Breast epithelium (tissue), 3 donors: ENCODE data around the gene ASB3.

Source experiments
- CTCF ChIP-seq, 3 donors: fragments of 450-650 bp; IDR thresholded peaks; one replicate each; pipeline ENCODE4 v1.5.1; 2016 to 2017; ENCODE audit warnings: antibody characterized with exemption in 3 of 3, mild to moderate bottlenecking in 3 of 3, moderate library complexity in 3 of 3
- POLR2A ChIP-seq: fragments of 450-650 bp; IDR thresholded peaks from one replicate; pipeline ENCODE4 v1.6.1; 2016; ENCODE audit warnings: antibody characterized with exemption, mild to moderate bottlenecking, moderate library complexity
- POLR2AphosphoS5 ChIP-seq, 3 donors: sonication (generic); formaldehyde crosslinking; IDR thresholded peaks; one replicate each; pipeline ENCODE4 v1.6.1; 2017; ENCODE audit warnings: antibody characterized with exemption in 3 of 3

DNA sequence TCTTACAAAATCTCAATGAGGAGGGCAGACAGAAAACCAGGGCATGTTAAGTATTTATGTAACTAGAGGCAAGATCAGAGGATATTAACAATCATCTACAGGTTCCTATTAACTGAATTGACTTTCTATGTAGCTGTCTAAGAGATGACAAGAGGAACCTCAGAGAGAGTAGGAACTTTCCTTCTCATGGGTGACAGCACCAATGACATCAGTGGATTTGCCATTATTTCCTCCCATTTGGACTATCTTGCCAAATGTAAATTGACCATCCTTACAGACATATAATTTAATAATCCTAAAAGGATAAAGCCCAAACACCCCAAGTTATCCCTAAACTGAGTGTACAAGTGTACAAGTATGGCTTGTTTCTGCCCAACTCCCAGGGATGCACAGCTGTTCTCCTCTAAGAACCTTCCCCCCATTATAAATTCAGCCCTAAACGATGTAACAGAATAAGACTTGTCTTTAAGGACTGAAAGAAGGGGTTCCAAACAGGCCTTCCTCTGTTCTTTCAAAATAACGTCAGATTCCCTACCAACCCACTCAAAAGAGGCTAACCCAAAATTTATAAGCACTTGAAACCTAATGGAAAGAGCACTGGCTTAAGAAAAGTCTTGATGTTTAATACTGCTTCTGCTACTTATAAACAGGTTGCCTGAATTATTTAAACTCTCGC, 92.5 kb downstream of the ASB3 start:
- no peak for TF ChIP-seq POLR2AphosphoS5 (IDR thresholded peaks at IDR 0.05)
- TF ChIP-seq CTCF (IDR thresholded peaks at IDR 0.05), result no peak
- TF ChIP-seq POLR2A, result no peak
